Right lobe of liver (tissue), 6 donors: ENCODE measurements around the gene SH3RF3. TPM values are rescaled to one million over a fixed set of nuclear protein-coding genes. Genes with fewer than 3 reads are reported as not detected.

Experiments used
- ATAC-seq, 4 donors: fragments of 200-7000 bp; cut with Tn5 transposase; one replicate each; pipeline ENCODE4 v1.9.1; 2020; ENCODE audit warnings: mild to moderate bottlenecking in 4 of 4, moderate library complexity in 4 of 4
- DNase-seq, 3 donors: peaks; one replicate each; pipeline ENCODE4 v3.0.0-alpha.2; 2020
- H3K27ac ChIP-seq, 3 donors: fragments of 200-600 bp; one replicate each; pipeline ENCODE4 v1.8.0; 2022
- H3K27me3 ChIP-seq, 2 donors: fragments of 200-600 bp; one replicate each; pipeline ENCODE4 v1.8.0; 2022
- H3K36me3 ChIP-seq, 4 donors: fragments of 200-600 bp; sonication (generic) in 1 of 4; one replicate each; pipeline versions ENCODE4 v1.5.1 to v1.8.0; 2017 to 2022; ENCODE audit warnings: control low read depth in 1 of 4
- H3K4me1 ChIP-seq, 4 donors: fragments of 200-600 bp; sonication (generic) in 1 of 4; one replicate each; pipeline versions ENCODE4 v1.5.1 to v1.8.0; 2017 to 2022; ENCODE audit warnings: control low read depth in 1 of 4
- H3K4me3 ChIP-seq, 3 donors: fragments of 200-600 bp; one replicate each; pipeline ENCODE4 v1.8.0; 2022
- H3K9me3 ChIP-seq, 4 donors: fragments of 200-600 bp; sonication (generic) in 1 of 4; one replicate each; pipeline versions ENCODE4 v1.5.1 to v1.8.0; 2017 to 2022; ENCODE audit warnings: control low read depth in 1 of 4
- POLR2A ChIP-seq: fragments of 450-650 bp; IDR thresholded peaks from one replicate; pipeline ENCODE4 v1.6.1; 2017; ENCODE audit warnings: antibody characterized with exemption, mild to moderate bottlenecking
- WGBS: methylation state at CpG from one replicate; pipeline ENCODE4 v1.1.6; 2018; ENCODE audit warnings: low coverage, low lambda C conversion rate; ENCODE audit not compliant: insufficient coverage; ENCODE audit errors: missing lambda C conversion rate; 5-methylcytosine and 5-hydroxymethylcytosine counted together
- intact Hi-C, 2 donors: fragments of 100-400 bp; cut with DNase I; formaldehyde crosslinking; loops; one replicate each; pipeline versions ENCODE4 v1.11.2 to v1.14.1; 2022
- total RNA-seq, 6 experiments: library from RNA; depleted of rRNA in 2 of 6; stranded (reverse); fragments of >200 nt in 2 of 6; fragmentation: NEBNext Ultra II Directional in 3 of 6; extraction: Animal tissue kit (Norgen Biotek cat#: 25700) in 3 of 6; gene quantifications; one replicate each; pipeline versions ENCODE4 v1.1.0 to v1.2.4, GENCODE V29; 2016 to 2023
- TF ChIP-seq, protein P1 (sequence below), 4 donors: fragments of 200-600 bp in 3 of 4; fragments of 450-650 bp in 1 of 4; IDR thresholded peaks; one replicate each; pipeline versions ENCODE4 v1.5.1 to v1.8.0; 2016 to 2022; ENCODE audit warnings: antibody characterized with exemption in 4 of 4, mild to moderate bottlenecking in 2 of 4
- donor health status: DM: no; HTN: yes; CAD: no.
- donor health status: DM: no; HTN: no; CAD: no.
- donor health status: DM: no; HTN: no; CAD: no.
- donor health status: DM: no; HTN: yes; CAD: no.
- donor health status: DM: no; HTN: yes; CAD: no.

Gene SH3RF3
- total RNA-seq, 6 experiments from 2014 or later, result 0.68 to 1.6 (median 1.2) TPM

GRCh38 chr2:109094144-109094543, 34.9 kb upstream of the SH3RF3 start:
- no peak for DNase-seq
- Histone ChIP-seq H3K27me3 (no peaks in the 10 kb centered on the region), H3K9me3 (no peaks in the 10 kb centered on the region), H3K4me3 (no peak overlapping the region), H3K4me1 (no peaks in the 10 kb centered on the region), H3K27ac (no peak overlapping the region), H3K36me3 (no peaks in the 10 kb centered on the region)
- intact Hi-C loops, result no loop called here
- WGBS, result 96% methylated on average over 3 of the region's 3 CpGs
- TF ChIP-seq, protein P1, sequence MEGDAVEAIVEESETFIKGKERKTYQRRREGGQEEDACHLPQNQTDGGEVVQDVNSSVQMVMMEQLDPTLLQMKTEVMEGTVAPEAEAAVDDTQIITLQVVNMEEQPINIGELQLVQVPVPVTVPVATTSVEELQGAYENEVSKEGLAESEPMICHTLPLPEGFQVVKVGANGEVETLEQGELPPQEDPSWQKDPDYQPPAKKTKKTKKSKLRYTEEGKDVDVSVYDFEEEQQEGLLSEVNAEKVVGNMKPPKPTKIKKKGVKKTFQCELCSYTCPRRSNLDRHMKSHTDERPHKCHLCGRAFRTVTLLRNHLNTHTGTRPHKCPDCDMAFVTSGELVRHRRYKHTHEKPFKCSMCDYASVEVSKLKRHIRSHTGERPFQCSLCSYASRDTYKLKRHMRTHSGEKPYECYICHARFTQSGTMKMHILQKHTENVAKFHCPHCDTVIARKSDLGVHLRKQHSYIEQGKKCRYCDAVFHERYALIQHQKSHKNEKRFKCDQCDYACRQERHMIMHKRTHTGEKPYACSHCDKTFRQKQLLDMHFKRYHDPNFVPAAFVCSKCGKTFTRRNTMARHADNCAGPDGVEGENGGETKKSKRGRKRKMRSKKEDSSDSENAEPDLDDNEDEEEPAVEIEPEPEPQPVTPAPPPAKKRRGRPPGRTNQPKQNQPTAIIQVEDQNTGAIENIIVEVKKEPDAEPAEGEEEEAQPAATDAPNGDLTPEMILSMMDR (IDR thresholded peaks at IDR 0.05), result no peak
- ATAC-seq, result no peak

- WGBS, result 42% methylated on average over 3 of the region's 3 CpGs
- Histone ChIP-seq H3K27me3 (no peaks in the 10 kb centered on the region), H3K4me3 (no peak overlapping the region), H3K9me3 (no peaks in the 10 kb centered on the region), H3K36me3 (no peaks in the 10 kb centered on the region), H3K27ac (no peak overlapping the region), H3K4me1 (no peaks in the 10 kb centered on the region)
- TF ChIP-seq POLR2A, result no peak
- TF ChIP-seq, protein P1 (IDR thresholded peaks at IDR 0.05), result no peak
- DNase-seq (no peak), ATAC-seq (peak in 2 of 4 donors; percentile 38 to 48)
- intact Hi-C loops, result no loop called here
These were observed 30.6 kb upstream of the SH3RF3 start for GRCh38 chr2:109098251-109098920.

- ATAC-seq, result no peak
- no peaks in the 10 kb centered on the region for H3K9me3 ChIP-seq
- no peak for TF ChIP-seq POLR2A
- TF ChIP-seq, protein P1 (IDR thresholded peaks at IDR 0.05), result no peak
- H3K27ac ChIP-seq, result no peak overlapping the region
- intact Hi-C loops, result no loop called here
- no peaks in the 10 kb centered on the region for H3K4me1 ChIP-seq
- no peaks in the 10 kb centered on the region for H3K27me3 ChIP-seq
- DNase-seq, result no peak
- H3K4me3 ChIP-seq, result no peak overlapping the region
- WGBS, result 79% methylated on average over 7 of the region's 7 CpGs
- H3K36me3 ChIP-seq, result no peaks in the 10 kb centered on the region
These were observed 30.1 kb upstream of the SH3RF3 start for GRCh38 chr2:109098921-109099273.

DNA sequence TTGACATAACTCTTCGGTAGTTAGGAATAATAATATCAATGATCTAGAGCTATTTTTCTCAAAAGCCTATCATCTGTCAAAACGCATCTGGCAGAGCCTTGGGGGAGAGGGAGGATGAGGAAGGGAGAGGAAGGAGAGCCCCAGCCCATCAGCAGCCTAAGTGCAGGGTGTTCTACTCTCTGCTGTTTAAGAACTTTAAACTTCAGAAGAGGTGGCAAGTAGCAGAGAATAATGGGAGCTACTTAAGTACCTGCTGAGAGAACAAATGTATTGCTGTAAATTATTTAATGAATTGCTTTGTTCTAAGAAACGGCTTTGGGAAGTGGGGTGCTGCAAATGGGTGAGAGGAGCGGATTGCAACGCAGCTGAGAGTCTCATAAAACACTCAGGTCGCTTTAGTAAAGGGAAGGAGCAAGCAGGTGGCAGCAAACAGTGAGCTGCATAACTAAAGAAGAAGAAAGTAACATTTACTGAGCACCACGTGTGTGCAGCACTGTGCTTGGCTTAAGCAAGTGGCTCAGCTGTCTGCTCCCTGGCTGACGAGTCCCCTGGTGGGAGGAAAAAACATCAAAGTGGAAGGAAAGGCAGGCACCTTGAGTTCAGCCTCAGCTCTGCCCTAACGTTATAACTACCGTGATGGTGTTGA, 26.3 kb upstream of the SH3RF3 start:
- intact Hi-C loops, result no loop called here
- ATAC-seq (no peak), DNase-seq (no peak)
- no peaks in the 10 kb centered on the region for H3K4me1 ChIP-seq
- H3K4me3 ChIP-seq, result no peak overlapping the region
- TF ChIP-seq POLR2A, result no peak
- TF ChIP-seq, protein P1 (IDR thresholded peaks at IDR 0.05), result no peak
- H3K27ac ChIP-seq, result no peak overlapping the region
- no peaks in the 10 kb centered on the region for H3K36me3 ChIP-seq
- H3K9me3 ChIP-seq, result no peaks in the 10 kb centered on the region
- no peaks in the 10 kb centered on the region for H3K27me3 ChIP-seq
- 22% methylated on average over 10 of the region's 10 CpGs for WGBS
